CD4-positive, alpha-beta T cell treated with Interleukin-15 for 1 hour (primary cell): ENCODE results near the gene ZNF827.

Experiments used
- DNase-seq: peaks from one replicate; pipeline ENCODE4 v3.0.0-alpha.2; 2020

Gene ZNF827

DNA sequence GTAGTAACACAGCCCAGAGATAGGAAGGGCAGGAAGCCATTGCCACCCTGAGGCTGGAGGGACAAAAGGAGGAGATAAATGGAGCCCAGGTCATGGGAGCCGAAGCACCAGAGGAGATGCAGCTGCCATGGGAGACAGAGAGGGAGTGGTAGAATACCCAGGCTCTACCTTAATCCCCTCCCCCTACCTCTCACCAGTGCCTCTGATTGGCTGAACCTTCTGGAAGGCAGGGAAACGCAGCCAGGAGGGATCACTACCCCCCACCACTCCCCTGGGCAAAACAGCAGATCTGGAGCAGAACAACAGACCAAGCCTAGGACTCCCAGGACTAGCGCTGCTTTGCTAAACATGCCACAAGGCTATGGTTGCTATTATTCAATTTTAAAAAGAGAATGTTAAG lies 114.2 kb downstream of the ZNF827 start:
- no peak for DNase-seq

DNA sequence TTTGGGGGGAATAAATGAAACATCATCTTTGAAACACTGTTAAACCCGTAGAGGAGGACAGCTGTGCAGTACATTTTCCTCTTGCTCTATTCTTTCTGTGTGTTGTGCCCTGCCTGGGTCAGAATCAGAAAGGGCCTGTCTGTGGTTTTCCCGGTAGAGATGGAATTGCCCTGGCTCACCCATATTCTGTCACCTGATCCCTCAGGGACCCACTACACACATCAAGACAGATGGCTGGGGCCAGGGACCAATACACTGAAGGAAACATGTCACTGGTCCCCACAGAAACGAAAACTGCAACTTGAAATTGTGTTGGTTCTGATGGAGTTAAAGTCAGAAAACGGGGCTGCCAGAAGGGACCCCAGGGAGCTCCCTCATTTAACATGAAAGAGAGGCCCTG lies 114.9 kb downstream of the ZNF827 start:
- no peak for DNase-seq

GRCh38 chr4:145822581-145822980 lies 116.0 kb downstream of the ZNF827 start:
- DNase-seq, result no peak

DNA sequence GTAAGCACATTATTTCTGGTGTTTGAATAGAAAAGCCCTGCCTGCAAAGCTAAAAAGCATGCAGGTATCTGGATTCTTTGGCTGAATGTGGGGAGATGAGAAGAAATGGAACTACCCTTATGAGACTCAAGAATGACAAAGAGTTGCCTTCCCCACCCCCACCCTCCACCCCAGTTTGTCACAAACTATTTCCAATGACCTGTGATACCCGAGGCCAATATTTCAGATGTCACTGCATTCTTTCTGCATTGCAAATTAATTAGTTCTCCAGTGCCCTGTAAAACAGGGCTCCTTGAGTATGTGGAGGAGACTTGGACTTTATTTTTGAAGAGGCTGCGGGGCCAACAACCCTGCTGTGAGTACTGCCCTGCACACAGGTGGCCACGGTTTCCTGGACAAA lies 116.4 kb downstream of the ZNF827 start:
- DNase-seq, result no peak

GRCh38 chr4:145821766-145822165 lies 116.9 kb downstream of the ZNF827 start:
- no peak for DNase-seq

- no peak for DNase-seq
Measured at GRCh38 chr4:145820407-145820806, 118.2 kb downstream of the ZNF827 start.

DNA sequence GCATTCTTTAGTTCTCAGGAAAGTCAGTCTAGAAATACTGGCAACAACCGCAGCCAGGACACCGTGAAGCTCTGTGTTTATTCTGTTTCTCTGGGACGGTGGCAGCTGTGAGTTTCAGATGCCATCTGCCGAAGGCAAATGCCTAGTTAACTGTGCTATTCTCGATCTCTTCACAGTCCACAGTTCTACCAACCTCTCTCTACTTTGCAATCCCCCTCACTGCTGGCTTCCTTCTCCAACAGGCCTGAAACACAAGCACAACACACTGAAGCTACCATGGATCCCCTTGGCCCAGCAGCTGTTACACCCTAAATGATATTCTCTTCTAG lies 118.8 kb downstream of the ZNF827 start:
- no peak for DNase-seq

GRCh38 chr4:145819101-145819852 lies 119.3 kb downstream of the ZNF827 start:
- no peak for DNase-seq

DNA sequence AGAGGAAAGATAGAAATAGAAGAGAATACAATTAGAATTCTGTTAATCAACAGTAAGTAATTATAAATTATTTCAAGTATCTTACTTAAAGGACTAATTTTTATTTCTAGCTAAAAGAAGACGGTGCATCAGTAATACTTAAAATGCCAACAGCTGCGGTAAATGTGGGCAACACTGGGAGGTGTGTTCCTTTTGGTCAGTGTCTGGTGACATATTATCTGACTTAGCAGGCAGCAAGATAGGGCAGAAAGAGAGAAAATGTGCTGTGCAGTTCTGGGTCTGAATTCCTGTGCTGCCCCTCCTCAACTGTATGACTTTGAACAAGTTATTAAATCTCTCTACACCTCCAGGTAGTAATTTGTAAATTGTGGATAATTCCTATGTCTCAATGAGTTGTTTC lies 120.6 kb downstream of the ZNF827 start:
- DNase-seq, result no peak

DNA sequence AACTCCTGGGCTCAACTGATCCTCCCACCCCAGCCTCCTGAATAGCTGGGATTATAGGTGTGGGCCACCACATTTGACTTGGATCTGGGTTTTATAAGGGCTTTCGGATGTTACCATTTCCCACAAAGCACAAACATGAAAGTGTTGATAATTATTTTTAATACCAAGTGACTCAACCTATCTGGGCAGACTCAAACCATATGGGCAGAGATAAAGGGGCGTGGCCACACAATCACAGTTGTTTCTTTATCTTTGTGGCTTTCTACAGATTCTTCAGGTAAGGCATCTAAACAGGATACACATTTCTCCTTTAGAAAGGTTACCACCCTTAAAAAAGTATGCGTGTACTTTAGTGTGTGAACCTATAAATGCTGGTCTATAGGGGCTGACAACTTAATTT lies 122.5 kb downstream of the ZNF827 start:
- DNase-seq, result no peak

GRCh38 chr4:145815626-145816025 lies 123.0 kb downstream of the ZNF827 start:
- no peak for DNase-seq

GRCh38 chr4:145815027-145815612 lies 123.5 kb downstream of the ZNF827 start:
- DNase-seq, result no peak

DNA sequence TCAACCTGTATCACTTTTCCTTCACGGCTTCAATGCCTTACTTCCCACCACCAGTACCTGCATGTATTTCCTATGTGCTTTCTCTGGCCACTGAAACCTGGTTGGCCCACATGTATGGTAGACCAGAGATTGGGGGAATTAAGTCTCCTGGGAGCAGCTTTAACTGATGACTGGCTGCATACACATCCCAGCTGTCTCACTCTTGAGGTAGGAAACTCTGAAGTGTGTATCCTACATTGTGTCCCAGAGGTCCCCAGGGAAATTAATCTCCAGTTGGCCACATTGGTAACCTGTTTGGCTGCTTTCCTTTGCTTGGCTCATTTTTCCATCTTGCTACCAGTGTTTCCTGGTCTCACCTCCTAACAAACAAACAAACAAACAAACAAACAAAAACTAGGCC lies 124.4 kb downstream of the ZNF827 start:
- DNase-seq, result no peak

DNA sequence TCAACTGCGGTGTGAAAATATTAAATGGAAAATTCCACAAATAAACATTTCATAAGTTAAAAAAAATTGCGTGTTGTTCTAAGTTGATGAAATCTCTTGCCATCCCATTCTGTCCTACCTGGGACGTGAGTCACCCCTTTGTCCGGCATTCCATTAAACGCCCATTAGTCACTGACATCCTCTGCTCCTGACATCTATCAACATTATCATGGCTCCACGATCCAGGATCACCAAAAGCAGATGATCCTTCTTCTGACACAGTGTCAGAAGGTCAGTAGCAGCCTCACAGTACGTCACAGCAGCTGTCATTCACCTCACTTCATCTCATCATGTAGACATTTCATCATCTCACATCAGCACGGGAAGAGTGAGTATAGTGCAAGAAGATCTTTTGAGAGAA lies 125.7 kb downstream of the ZNF827 start:
- DNase-seq, result no peak

DNA sequence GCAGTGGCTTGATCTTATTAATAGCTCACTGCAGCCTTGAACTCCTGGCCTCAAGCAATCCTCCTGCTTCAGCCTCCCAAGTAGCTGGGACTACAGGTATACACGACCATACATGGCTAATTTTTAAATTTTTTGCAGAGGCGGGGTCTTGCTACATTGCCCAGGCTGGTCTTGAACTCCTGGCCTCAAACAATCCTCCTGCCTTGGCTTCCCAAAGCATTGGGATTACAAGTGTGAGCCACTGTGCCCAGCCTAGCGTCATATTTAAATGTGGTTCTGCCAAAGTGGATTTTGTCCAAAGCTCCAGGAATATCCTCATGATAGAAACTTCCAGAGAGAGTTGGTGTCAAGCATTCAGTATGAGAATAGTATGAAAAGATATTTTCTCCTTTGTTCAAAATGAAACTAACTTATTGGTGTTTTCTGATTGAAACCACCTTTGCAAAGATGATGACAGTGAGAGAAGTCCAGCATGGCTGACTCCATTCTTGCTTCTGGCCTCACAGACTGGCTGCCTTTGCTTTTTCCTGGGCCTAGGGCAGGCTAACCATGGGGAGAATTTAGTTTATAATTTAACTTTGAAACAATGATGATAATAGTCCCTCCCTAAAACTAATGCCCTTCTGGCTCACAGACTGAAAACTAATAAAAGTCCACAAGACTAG lies 129.6 kb downstream of the ZNF827 start:
- no peak for DNase-seq

- no peak for DNase-seq
Measured at GRCh38 chr4:145808021-145808650, 130.5 kb downstream of the ZNF827 start.

DNA sequence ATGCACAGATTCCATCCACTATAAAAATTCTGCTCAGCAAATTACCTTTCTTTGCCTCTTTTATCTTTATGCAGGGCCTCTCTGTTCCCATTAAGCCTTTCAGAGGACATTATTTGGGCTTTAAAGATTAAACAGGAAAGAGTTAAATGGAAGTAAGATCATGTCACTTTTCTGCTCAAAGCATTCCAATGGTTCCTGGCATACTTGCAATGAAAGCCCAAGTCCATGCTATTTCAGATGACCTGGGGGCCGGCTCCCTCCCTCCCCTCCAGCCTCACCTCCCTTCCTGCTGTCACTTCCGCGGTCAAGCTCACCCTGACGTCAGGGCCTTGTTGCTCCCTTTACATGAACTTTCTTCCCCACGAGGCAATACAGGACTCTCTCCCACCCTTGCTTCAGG lies 133.1 kb downstream of the ZNF827 start:
- no peak for DNase-seq

DNA sequence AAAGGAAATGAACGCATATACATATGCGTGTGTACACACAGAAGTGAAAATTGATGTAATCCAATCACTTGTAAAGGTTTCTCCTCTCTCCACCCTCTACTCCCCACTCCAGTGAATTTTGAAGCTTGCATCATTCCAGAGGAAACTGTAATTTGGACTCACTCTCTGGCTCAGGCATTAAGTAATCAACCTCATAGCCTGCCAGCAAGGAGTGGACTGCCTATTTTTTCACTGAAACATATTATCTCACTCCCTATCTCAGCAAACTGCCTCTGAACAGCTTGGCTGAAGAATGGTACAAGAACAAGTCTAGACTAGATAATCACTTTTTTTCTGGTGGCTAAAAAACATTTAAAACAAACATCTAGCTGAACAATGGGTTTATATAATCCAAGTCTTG lies 134.5 kb downstream of the ZNF827 start:
- no peak for DNase-seq

DNA sequence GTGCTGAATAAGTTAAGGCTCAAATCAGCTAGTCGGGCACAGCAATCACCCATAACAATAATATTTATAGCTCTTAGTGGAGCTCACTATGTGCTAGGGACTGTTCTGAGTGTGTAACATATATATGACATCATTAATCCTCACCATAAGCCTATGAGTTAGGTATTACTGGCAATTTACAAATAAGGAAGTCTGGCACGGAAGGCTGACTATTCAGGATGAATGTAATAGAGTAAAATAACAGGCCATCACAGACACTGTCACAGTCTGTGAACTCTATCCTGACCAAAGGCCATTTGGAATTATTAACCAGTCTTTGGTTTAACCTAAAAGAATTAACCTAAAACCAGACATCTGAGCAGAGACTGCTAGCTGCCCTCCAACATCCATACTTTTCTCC lies 139.4 kb downstream of the ZNF827 start:
- no peak for DNase-seq

DNA sequence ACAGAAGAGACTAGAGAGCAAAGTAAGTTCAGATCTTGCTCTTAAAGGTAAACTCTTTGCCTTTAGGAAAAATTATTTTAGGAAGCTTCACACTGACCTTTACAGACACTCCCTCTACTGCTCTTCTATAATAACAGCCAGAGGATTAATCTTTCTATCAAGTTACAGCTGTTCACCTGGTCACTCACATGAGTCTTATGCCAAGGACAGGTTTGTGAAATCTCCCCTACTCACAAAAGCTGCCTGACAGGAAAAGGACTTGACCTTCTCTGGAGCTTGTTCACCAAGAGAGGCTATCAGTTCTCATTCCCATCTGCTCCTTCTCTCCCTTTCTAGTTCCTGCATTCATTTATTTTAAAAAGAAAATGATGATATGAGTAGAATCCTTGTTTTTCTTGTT lies 141.3 kb downstream of the ZNF827 start:
- DNase-seq, result no peak

DNA sequence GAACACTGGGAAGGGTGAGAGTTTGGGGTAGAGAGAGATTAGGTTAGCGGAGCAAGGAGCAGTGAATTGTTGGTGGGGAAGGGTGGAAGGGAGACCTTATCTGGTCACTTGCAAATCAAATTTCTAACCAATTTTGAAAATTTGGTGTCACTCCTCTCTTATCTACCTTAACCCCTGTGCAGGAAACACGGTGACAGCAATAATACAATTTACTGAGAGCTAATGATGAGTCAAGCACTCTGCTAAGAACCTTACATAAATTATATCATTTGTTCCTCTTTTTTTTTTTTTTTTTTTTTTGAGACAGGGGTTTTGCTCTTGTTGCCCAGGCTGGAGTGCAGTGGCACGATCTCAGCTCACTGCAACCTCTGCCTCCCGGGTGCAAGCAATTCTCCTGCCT lies 142.3 kb downstream of the ZNF827 start:
- DNase-seq, result no peak

- no peak for DNase-seq
Measured at GRCh38 chr4:145795521-145795920, 143.1 kb downstream of the ZNF827 start.

DNA sequence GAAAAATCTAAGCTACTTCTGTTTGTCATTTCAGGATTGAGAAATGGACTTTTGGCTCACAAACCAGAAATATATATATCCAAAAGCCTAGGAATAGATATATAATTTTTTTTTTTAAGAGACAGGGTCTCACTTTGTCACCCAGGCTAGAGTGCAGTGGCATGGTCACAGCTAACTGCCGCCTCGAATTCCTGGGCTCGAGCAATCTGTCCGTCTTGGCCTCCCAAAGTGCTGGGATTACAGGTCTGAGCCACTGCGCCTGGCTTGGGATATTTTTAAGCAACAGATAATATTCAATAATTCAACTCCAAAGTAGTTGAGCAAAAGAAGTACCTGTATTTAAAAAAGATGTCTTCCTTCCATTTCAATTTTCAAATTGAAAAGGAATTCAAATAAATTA lies 146.2 kb downstream of the ZNF827 start:
- no peak for DNase-seq

GRCh38 chr4:145791988-145792387 lies 146.6 kb downstream of the ZNF827 start:
- no peak for DNase-seq
